HEK293 (cell line): Measurements from ENCODE around the gene NMNAT2.

Experiments used
- CTCF ChIA-PET: fragments of 350-600 bp; formaldehyde crosslinking; extraction: SDS; loops from one replicate; lab custom pipeline; 2021; ENCODE audit warnings: antibody characterized with exemption; lab: Yijun Ruan, JAX
- POLR2A ChIA-PET: fragments of 300-600 bp; formaldehyde crosslinking; extraction: SDS; loops from one replicate; lab custom pipeline; 2020; ENCODE audit warnings: antibody characterized with exemption, inconsistent platforms; lab: Yijun Ruan, JAX
- H3K27ac ChIP-seq: fragments of 200-500 bp; sonication (Bioruptor generic); 2 replicates; pipeline ENCODE4 v1.5.1; 2014; ENCODE audit warnings: low read depth, low read length, control low read depth, inconsistent platforms; ENCODE audit errors: extremely low read depth
- H3K36me3 ChIP-seq, 2 experiments: fragments of 200-500 bp in 1 of 2; sonication (Bioruptor generic) in 1 of 2; 1 replicate in 1 of 2; 2 replicates in 1 of 2; pipeline ENCODE4 v1.5.1; 2014 to 2017; ENCODE audit warnings: inconsistent platforms in 2 of 2, low read length in 2 of 2; ENCODE audit not compliant: control insufficient read depth in 2 of 2, insufficient read depth in 1 of 2
- H3K4me1 ChIP-seq: fragments of 200-500 bp; sonication (Bioruptor generic); 2 replicates; pipeline ENCODE4 v1.5.1; 2014; ENCODE audit warnings: mild to moderate bottlenecking, low read length, inconsistent platforms; ENCODE audit not compliant: control insufficient read depth, insufficient read depth
- H3K4me3 ChIP-seq: 2 replicates; pipeline ENCODE4 v1.5.1; 2011; ENCODE audit warnings: low read depth, mild to moderate bottlenecking, control low read depth, low read length, moderate library complexity
- H3K9me3 ChIP-seq: fragments of 200-500 bp; sonication (Bioruptor generic); 2 replicates; pipeline ENCODE4 v1.5.1; 2014; ENCODE audit warnings: low read depth, low read length, inconsistent platforms; ENCODE audit not compliant: control insufficient read depth, insufficient read depth
- BCL11A ChIP-seq: fragments of 450-650 bp; formaldehyde crosslinking; IDR thresholded peaks from 2 replicates; pipeline ENCODE4 v1.5.1; 2016; ENCODE audit warnings: low read depth, missing biosample characterization, missing genetic modification characterization
- KLF7 ChIP-seq: fragments of 450-650 bp; formaldehyde crosslinking; IDR thresholded peaks from 2 replicates; pipeline ENCODE4 v1.5.1; 2016; ENCODE audit warnings: missing biosample characterization, missing genetic modification characterization, borderline replicate concordance
- KLF9 ChIP-seq: fragments of 450-650 bp; formaldehyde crosslinking; IDR thresholded peaks from 2 replicates; pipeline ENCODE4 v1.5.1; 2016; ENCODE audit warnings: missing biosample characterization, missing genetic modification characterization, low read depth
- SP7 ChIP-seq: fragments of 450-650 bp; formaldehyde crosslinking; IDR thresholded peaks from 2 replicates; pipeline ENCODE4 v1.5.1; 2016; ENCODE audit warnings: missing biosample characterization, missing genetic modification characterization
- ZNF155 ChIP-seq: fragments of 450-650 bp; formaldehyde crosslinking; IDR thresholded peaks from 2 replicates; pipeline ENCODE4 v1.5.1; 2016; ENCODE audit warnings: missing biosample characterization, missing genetic modification characterization
- ZNF174 ChIP-seq: fragments of 450-650 bp; formaldehyde crosslinking; IDR thresholded peaks from 2 replicates; pipeline ENCODE4 v1.5.0; 2017; ENCODE audit warnings: missing biosample characterization, mild to moderate bottlenecking, missing genetic modification characterization
- ZNF274 ChIP-seq, 2 experiments: fragments of 200-500 bp in 1 of 2; fragments of 450-650 bp in 1 of 2; sonication (Bioruptor generic) in 1 of 2; formaldehyde crosslinking in 1 of 2; IDR thresholded peaks; 2 replicates each; pipeline versions ENCODE4 v1.5.1 to v1.6.1; 2014 to 2016; ENCODE audit warnings: borderline replicate concordance in 1 of 2, inconsistent platforms in 1 of 2, low read length in 1 of 2, missing biosample characterization in 1 of 2, missing genetic modification characterization in 1 of 2
- ZNF311 ChIP-seq: fragments of 450-650 bp; formaldehyde crosslinking; IDR thresholded peaks from 2 replicates; pipeline ENCODE4 v1.5.1; 2017; ENCODE audit warnings: missing biosample characterization, missing genetic modification characterization, borderline replicate concordance
- ZNF324 ChIP-seq: fragments of 450-650 bp; formaldehyde crosslinking; IDR thresholded peaks from 2 replicates; pipeline ENCODE4 v1.5.1; 2016; ENCODE audit warnings: missing biosample characterization, missing genetic modification characterization
- ZNF48 ChIP-seq: fragments of 450-650 bp; formaldehyde crosslinking; IDR thresholded peaks from 2 replicates; pipeline ENCODE4 v1.5.1; 2016; ENCODE audit warnings: missing biosample characterization, missing genetic modification characterization
- ZNF510 ChIP-seq: fragments of 450-650 bp; formaldehyde crosslinking; IDR thresholded peaks from 2 replicates; pipeline ENCODE4 v1.5.1; 2018; ENCODE audit warnings: mild to moderate bottlenecking, missing genetic modification characterization, missing biosample characterization; ENCODE audit not compliant: insufficient replicate concordance
- ZNF514 ChIP-seq: fragments of 450-650 bp; formaldehyde crosslinking; IDR thresholded peaks from 2 replicates; pipeline ENCODE4 v1.5.1; 2016; ENCODE audit warnings: missing biosample characterization, missing genetic modification characterization
- ZNF544 ChIP-seq: fragments of 450-650 bp; formaldehyde crosslinking; IDR thresholded peaks from 2 replicates; pipeline ENCODE4 v1.5.0; 2017; ENCODE audit warnings: missing biosample characterization, missing genetic modification characterization
- ZNF549 ChIP-seq: fragments of 450-650 bp; IDR thresholded peaks from 2 replicates; pipeline ENCODE4 v1.5.1; 2018; ENCODE audit warnings: missing biosample characterization, missing genetic modification characterization, mild to moderate bottlenecking, inconsistent platforms, moderate library complexity
- ZNF596 ChIP-seq: fragments of 450-650 bp; IDR thresholded peaks from 2 replicates; pipeline ENCODE4 v1.5.0; 2018; ENCODE audit warnings: missing biosample characterization, mild to moderate bottlenecking, missing genetic modification characterization, moderate library complexity
- ZNF610 ChIP-seq: fragments of 450-650 bp; formaldehyde crosslinking; IDR thresholded peaks from 2 replicates; pipeline ENCODE4 v1.5.1; 2016; ENCODE audit warnings: missing biosample characterization, missing genetic modification characterization, borderline replicate concordance
- ZNF629 ChIP-seq: fragments of 450-650 bp; formaldehyde crosslinking; IDR thresholded peaks from 2 replicates; pipeline ENCODE4 v1.5.1; 2017; ENCODE audit warnings: missing biosample characterization, missing genetic modification characterization
- ZNF701 ChIP-seq: fragments of 450-650 bp; formaldehyde crosslinking; IDR thresholded peaks from 2 replicates; pipeline ENCODE4 v1.5.1; 2016; ENCODE audit warnings: missing biosample characterization, missing genetic modification characterization
- ZNF792 ChIP-seq: fragments of 450-650 bp; formaldehyde crosslinking; IDR thresholded peaks from 2 replicates; pipeline ENCODE4 v1.5.1; 2016; ENCODE audit warnings: missing biosample characterization, missing genetic modification characterization
- ZNF837 ChIP-seq: fragments of 450-650 bp; formaldehyde crosslinking; IDR thresholded peaks from 2 replicates; pipeline ENCODE4 v1.5.1; 2016; ENCODE audit warnings: missing biosample characterization, missing genetic modification characterization
- ZSCAN30 ChIP-seq: fragments of 450-650 bp; IDR thresholded peaks from 2 replicates; pipeline ENCODE4 v1.5.1; 2018; ENCODE audit warnings: missing biosample characterization, mild to moderate bottlenecking, missing genetic modification characterization, moderate library complexity
- TF ChIP-seq, protein P1 (sequence below): fragments of 450-650 bp; formaldehyde crosslinking; conservative IDR thresholded peaks from 2 replicates; pipeline ENCODE4 v1.5.1; 2016; ENCODE audit warnings: low read depth, missing biosample characterization, missing genetic modification characterization
- TF ChIP-seq, protein P2 (sequence below): fragments of 450-650 bp; formaldehyde crosslinking; IDR thresholded peaks from 2 replicates; pipeline ENCODE4 v1.5.1; 2017; ENCODE audit warnings: missing biosample characterization, missing genetic modification characterization
- TF ChIP-seq, protein P3 (sequence below): fragments of 450-650 bp; formaldehyde crosslinking; IDR thresholded peaks from 2 replicates; pipeline ENCODE4 v1.5.1; 2016; ENCODE audit warnings: missing biosample characterization, missing genetic modification characterization, borderline replicate concordance
- TF ChIP-seq, protein P4 (sequence below): fragments of 450-650 bp; formaldehyde crosslinking; IDR thresholded peaks from 2 replicates; pipeline ENCODE4 v1.5.1; 2016; ENCODE audit warnings: missing biosample characterization, missing genetic modification characterization

Gene NMNAT2

DNA sequence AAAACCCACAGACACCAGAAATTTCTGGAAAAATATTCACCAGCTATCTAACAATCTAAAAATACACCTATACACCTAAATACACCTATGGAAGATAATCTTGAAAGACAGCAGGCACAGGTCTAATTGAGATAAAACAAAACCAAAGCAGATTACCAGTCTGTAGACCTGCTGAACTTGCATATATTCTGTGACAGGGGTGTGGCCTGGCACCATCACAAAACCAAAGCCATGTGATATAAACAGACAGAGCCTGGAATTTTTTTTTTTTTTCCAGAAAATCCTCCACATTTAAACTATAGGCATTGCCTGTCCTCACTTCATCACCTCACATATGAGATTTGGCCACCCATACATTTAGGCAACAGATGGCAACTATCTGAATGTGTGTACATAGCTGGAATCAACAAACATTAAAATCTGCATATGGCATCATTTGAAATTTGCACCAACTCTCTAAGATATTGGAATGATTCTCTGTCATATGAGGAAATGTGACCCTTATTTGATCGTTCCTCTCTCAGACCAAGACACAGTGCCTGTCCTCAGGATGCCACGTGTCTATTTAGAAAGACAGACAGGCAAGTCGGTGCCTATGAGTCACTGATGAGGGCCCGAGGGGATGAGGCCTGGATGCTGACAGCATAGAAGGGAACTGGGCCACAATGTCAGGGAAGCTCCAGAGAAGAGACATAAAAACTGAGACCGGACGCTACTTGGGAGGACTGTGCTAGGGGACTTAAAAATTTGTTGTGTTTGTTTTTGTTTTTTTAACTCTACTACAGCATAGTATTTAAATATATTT lies 32.6 kb downstream of the NMNAT2 start:
- Histone ChIP-seq H3K36me3 (no peaks in the 10 kb centered on the region), H3K4me1 (no peaks in the 10 kb centered on the region), H3K4me3 (no peak overlapping the region), H3K27ac (no peak overlapping the region), H3K9me3 (no peaks in the 10 kb centered on the region)
- ChIA-PET POLR2A (no interaction called here), CTCF (no interaction called here)
- no peak for TF ChIP-seq ZNF837 (tag by site-specific recombination)
- no peak for TF ChIP-seq ZNF274 (IDR thresholded peaks at IDR 0.05; ENCODE audit: low read length)
- no peak for TF ChIP-seq ZNF274 (tag by site-specific recombination; IDR thresholded peaks at IDR 0.05; ENCODE audit: borderline replicate concordance)
- no peak for TF ChIP-seq ZNF48 (tag by site-specific recombination)
- TF ChIP-seq ZNF629 (tag by site-specific recombination): no peak
- no peak for TF ChIP-seq KLF9 (tag by site-specific recombination)
- TF ChIP-seq ZSCAN30: no peak
- TF ChIP-seq SP7 (tag by site-specific recombination): no peak
- TF ChIP-seq ZNF549: no peak
- TF ChIP-seq, protein P1, sequence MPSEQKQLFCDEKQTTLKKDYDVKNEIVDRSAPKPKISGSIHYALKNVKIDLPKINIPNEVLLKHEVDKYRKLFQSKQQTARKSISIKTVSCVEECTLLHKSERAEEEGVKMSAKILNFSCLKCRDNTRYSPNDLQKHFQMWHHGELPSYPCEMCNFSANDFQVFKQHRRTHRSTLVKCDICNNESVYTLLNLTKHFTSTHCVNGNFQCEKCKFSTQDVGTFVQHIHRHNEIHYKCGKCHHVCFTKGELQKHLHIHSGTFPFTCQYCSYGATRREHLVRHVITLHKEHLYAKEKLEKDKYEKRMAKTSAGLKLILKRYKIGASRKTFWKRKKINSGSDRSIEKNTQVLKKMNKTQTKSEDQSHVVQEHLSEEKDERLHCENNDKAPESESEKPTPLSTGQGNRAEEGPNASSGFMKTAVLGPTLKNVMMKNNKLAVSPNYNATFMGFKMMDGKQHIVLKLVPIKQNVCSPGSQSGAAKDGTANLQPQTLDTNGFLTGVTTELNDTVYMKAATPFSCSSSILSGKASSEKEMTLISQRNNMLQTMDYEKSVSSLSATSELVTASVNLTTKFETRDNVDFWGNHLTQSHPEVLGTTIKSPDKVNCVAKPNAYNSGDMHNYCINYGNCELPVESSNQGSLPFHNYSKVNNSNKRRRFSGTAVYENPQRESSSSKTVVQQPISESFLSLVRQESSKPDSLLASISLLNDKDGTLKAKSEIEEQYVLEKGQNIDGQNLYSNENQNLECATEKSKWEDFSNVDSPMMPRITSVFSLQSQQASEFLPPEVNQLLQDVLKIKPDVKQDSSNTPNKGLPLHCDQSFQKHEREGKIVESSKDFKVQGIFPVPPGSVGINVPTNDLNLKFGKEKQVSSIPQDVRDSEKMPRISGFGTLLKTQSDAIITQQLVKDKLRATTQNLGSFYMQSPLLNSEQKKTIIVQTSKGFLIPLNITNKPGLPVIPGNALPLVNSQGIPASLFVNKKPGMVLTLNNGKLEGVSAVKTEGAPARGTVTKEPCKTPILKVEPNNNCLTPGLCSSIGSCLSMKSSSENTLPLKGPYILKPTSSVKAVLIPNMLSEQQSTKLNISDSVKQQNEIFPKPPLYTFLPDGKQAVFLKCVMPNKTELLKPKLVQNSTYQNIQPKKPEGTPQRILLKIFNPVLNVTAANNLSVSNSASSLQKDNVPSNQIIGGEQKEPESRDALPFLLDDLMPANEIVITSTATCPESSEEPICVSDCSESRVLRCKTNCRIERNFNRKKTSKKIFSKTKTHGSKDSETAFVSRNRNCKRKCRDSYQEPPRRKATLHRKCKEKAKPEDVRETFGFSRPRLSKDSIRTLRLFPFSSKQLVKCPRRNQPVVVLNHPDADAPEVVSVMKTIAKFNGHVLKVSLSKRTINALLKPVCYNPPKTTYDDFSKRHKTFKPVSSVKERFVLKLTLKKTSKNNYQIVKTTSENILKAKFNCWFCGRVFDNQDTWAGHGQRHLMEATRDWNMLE (tag by site-specific recombination): no peak
- no peak for TF ChIP-seq ZNF311 (tag by site-specific recombination)
- TF ChIP-seq, protein P2, sequence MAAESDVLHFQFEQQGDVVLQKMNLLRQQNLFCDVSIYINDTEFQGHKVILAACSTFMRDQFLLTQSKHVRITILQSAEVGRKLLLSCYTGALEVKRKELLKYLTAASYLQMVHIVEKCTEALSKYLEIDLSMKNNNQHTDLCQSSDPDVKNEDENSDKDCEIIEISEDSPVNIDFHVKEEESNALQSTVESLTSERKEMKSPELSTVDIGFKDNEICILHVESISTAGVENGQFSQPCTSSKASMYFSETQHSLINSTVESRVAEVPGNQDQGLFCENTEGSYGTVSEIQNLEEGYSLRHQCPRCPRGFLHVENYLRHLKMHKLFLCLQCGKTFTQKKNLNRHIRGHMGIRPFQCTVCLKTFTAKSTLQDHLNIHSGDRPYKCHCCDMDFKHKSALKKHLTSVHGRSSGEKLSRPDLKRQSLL (tag by site-specific recombination): no peak
- TF ChIP-seq KLF7 (tag by site-specific recombination): no peak
- no peak for TF ChIP-seq ZNF544 (tag by site-specific recombination)
- no peak for TF ChIP-seq ZNF514
- TF ChIP-seq ZNF324 (tag by site-specific recombination): no peak

DNA sequence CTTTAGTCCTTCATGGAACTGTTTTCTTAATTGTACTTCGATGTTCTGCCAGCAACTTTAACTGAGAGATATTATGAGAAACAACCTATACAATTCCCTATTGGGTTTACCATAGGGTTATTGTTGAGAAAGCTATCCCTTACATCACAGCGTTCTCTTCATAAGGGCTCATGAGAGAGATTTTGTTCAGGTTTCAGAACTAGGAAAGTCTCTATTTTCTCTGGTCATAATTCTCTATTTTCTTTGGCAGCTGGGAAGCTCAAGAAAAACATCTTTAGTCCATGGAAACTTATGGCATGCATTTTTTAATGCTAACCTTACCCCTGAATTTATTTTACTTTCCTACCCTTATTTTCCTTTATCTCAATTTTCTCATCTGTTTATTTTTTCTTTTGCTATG lies 38.2 kb downstream of the NMNAT2 start:
- Histone ChIP-seq H3K4me3 (no peak overlapping the region), H3K9me3 (no peaks in the 10 kb centered on the region), H3K4me1 (no peaks in the 10 kb centered on the region), H3K27ac (no peak overlapping the region), H3K36me3 (no peaks in the 10 kb centered on the region)
- POLR2A ChIA-PET: no interaction called here
- CTCF ChIA-PET: no interaction called here
- TF ChIP-seq ZNF596 (tag by site-specific recombination): no peak
- no peak for TF ChIP-seq ZNF701
- no peak for TF ChIP-seq ZNF837 (tag by site-specific recombination)
- TF ChIP-seq ZNF792: no peak
- no peak for TF ChIP-seq ZNF174 (tag by site-specific recombination)
- no peak for TF ChIP-seq BCL11A (tag by site-specific recombination)
- TF ChIP-seq, protein P3, sequence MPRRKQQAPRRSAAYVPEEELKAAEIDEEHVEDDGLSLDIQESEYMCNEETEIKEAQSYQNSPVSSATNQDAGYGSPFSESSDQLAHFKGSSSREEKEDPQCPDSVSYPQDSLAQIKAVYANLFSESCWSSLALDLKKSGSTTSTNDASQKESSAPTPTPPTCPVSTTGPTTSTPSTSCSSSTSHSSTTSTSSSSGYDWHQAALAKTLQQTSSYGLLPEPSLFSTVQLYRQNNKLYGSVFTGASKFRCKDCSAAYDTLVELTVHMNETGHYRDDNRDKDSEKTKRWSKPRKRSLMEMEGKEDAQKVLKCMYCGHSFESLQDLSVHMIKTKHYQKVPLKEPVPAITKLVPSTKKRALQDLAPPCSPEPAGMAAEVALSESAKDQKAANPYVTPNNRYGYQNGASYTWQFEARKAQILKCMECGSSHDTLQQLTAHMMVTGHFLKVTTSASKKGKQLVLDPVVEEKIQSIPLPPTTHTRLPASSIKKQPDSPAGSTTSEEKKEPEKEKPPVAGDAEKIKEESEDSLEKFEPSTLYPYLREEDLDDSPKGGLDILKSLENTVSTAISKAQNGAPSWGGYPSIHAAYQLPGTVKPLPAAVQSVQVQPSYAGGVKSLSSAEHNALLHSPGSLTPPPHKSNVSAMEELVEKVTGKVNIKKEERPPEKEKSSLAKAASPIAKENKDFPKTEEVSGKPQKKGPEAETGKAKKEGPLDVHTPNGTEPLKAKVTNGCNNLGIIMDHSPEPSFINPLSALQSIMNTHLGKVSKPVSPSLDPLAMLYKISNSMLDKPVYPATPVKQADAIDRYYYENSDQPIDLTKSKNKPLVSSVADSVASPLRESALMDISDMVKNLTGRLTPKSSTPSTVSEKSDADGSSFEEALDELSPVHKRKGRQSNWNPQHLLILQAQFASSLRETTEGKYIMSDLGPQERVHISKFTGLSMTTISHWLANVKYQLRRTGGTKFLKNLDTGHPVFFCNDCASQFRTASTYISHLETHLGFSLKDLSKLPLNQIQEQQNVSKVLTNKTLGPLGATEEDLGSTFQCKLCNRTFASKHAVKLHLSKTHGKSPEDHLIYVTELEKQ: no peak
- TF ChIP-seq ZNF155 (tag by site-specific recombination): no peak
- no peak for TF ChIP-seq ZNF610 (tag by site-specific recombination)
- TF ChIP-seq ZNF510 (tag by site-specific recombination): no peak
- TF ChIP-seq, protein P4, sequence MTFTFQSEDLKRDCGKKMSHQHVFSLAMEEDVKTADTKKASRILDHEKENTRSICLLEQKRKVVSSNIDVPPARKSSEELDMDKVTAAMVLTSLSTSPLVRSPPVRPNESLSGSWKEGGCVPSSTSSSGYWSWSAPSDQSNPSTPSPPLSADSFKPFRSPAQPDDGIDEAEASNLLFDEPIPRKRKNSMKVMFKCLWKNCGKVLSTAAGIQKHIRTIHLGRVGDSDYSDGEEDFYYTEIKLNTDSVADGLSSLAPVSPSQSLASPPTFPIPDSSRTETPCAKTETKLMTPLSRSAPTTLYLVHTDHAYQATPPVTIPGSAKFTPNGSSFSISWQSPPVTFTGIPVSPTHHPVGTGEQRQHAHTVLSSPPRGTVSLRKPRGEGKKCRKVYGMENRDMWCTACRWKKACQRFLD (tag by site-specific recombination): no peak
